Left forelimb (tissue), 1 donor: ENCODE measurements around the gene DYNLT5.
"Not testable (repeated sequence)": the region's sequence is repeated elsewhere in the genome, so short reads cannot be mapped to it uniquely, and the experiment has no call there.

Experiments used
- DNase-seq: peaks from one replicate; pipeline ENCODE4 v3.0.0-alpha.2; 2018; ENCODE audit warnings: low spot score

DYNLT5 gene

DNA sequence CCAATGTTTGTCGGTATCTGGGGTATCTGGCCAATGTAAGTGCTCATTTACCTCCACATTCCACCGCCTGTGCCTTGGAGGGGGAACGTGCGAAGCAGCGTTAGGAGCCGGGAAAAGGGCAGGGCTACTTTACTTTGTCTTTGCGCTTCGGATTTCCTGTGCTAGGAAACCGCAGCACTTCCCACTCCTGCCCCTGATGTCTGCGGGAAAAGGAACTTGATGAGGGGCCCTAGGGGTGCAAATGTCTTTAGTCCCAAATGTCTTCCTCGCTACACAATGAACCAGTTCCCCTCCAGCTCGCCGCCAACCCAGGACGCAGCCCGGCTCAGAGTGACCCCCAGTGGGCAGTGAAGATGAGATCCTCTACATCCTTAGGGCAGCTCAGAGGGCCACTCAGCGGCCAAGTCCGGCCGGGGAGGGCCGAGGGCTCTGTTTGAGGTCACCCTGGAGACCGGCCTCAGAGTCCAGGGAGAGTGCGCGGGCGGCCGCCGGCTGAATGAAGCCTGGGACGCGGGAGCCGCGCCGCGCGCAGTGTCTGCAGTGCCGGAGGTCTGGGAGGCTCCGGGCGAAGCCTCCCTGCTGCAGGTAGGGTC, at the start of gene DYNLT5:
TSS of gene DYNLT5 (plus strand) at position 460 of the 593 bp plus-strand sequence. CDS start 2,200 bp downstream, outside the sequence.
- peak; percentile 66 for DNase-seq

GRCh38 chr1:66704177-66704875, 47.9 kb upstream of the DYNLT5 start:
- DNase-seq: no peak

DNA sequence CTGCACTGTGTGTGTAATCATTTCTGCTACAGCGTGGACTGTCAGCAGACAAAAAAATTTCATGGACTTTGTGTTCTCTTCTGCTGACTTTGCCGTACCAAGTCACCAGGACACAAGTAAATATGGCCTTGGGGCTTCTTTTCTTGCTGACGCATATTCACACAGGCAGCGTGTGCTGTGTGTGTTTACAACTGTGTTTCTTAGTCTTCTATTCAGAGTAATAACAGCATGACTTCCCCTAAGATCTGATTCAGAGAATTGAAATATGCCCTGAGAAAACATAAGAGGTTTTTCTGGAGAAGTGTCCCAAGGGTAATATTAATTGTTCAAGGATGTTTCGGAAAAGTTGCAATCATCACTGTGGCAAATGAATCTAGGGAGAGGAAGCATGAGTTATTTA, 47.1 kb upstream of the DYNLT5 start:
- no peak for DNase-seq

DNA sequence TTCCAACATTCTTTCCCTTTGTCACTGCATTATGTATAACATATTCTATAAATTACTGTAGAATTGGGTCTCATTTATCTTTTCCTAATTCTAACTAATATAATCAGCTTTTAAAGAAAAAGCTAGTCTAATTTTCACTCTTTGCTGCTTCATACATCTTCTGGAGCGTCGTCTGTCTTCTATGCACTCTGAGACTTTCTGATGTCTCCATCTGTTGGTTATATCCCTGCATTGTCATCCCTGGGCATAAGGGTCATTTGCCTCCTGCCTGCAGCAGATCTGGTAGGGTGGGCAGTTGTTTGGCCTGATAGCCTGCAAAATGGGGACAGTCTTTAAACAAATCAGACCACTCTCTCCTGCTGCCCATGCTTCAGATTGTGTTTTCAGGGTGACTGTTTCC, 40.8 kb upstream of the DYNLT5 start:
- DNase-seq: no peak

DNA sequence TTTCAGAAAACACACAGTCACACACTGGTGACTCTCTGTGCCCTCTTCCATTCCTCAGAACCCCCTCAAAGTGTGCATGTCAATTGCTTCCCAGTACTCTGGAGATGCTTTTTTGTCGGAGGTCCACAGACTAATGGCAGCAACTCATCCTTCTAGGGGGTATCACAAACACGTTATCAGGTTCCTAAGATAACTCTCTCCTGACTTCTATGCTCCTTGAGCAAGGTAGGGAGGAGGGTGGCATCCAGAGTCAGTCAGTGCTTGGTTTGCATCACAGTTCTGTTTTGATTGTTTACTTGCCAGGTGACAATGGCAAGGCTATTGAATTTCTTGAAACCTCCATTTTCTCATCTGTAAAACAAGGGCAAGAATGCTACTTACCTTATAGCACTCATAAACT, 39.4 kb upstream of the DYNLT5 start:
- DNase-seq: no peak

GRCh38 chr1:66723985-66724384, 28.3 kb upstream of the DYNLT5 start:
- DNase-seq: no peak

DNA sequence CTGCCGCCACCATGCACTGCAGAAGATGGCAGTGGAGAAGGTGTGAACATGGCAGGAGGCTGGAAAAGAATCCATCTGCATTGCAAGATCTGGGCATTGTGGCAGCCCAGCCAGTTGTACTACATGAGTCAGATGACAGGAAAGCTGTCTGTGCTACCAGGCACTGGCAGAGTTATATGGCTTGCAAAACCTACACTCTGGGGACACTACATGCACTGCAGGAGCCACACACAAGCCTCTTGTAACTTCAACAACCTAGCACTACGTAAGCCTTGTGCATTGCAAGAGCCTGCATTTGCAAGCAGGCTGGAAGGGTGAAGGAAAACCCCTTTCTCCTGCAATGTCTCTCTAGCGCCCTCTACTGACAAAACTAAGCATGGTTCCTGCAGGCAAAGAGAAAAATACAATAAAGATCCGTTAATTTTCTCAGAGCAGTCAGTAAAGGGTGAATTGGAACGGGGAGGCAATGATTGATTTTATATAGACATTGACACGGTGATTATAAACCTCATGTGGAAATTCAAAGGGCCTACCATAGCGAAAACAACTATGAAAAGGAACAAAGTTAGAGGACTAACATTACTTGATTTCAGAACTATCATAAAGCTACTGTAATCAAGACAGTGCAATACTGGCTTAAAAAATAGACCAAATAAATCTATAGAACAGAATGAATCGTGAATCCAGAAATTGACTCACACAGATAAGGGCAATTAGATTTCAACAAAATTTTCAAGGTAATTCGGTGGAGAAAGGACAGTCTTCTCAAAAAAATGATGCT, 26.2 kb upstream of the DYNLT5 start:
- peak; percentile 66 for DNase-seq

- DNase-seq: no peak
Observed at GRCh38 chr1:66728021-66728420, 24.2 kb upstream of the DYNLT5 start.

GRCh38 chr1:66728716-66729115, 23.5 kb upstream of the DYNLT5 start:
- not testable (repeated sequence) for DNase-seq

DNA sequence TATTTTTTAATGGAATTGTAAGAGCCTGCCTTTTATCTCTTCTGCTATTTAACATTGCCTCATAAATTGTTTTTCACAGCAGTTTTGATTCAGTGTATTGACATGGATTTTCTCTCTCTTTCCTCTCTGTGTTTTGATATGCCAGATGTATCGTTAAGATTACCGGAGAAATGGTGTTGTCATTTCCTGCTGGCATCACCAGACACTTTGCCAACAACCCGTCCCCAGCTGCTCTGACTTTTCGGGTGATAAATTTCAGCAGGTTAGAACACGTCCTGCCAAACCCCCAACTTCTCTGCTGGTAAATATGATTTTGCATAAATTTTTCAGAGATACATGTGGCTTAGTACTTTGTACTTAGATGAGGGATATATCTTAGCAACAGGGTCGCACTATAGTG, 23.1 kb upstream of the DYNLT5 start:
- no peak for DNase-seq

DNA sequence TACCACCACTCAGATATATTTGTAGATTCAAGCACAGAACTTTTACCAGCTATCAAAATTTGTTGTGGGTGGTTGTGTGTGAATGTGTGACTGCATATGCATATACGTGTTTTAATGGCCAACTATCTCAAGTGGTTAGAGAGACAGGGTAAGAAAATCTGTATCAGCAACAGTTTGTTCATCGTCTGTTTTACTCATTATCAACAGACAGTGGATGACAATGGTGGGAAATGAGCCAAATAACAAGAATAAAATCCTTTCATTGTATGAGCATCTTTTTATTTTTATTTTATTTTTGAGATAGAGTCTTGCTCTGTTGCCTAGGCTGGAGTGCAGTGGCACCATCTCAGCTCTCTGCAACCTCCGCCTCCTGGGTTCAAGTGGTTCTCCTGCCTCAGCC, 22.7 kb upstream of the DYNLT5 start:
- DNase-seq: no peak

DNA sequence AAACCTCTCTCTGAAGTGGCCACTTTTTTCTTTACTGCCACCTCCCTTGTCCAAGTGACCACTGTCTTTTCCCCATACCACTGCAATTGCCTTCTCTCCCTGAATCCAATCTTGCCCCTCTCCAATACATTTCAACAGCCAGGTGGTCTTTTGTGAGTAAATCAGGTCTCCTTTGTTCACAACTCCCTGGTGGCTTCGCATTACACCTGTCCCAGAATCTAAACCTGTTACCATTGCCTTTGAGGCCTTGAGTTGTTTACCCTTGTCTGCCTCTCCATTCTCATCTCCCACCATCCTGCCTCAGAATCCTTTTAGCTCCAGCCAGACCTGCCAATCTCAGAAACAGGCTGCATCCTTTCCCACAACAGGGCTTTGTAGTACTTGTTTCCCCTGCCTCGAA, 21.8 kb upstream of the DYNLT5 start:
- DNase-seq: no peak

GRCh38 chr1:66731170-66731865, 20.9 kb upstream of the DYNLT5 start:
- no peak for DNase-seq

GRCh38 chr1:66732407-66733166, 19.7 kb upstream of the DYNLT5 start:
- no peak for DNase-seq

DNA sequence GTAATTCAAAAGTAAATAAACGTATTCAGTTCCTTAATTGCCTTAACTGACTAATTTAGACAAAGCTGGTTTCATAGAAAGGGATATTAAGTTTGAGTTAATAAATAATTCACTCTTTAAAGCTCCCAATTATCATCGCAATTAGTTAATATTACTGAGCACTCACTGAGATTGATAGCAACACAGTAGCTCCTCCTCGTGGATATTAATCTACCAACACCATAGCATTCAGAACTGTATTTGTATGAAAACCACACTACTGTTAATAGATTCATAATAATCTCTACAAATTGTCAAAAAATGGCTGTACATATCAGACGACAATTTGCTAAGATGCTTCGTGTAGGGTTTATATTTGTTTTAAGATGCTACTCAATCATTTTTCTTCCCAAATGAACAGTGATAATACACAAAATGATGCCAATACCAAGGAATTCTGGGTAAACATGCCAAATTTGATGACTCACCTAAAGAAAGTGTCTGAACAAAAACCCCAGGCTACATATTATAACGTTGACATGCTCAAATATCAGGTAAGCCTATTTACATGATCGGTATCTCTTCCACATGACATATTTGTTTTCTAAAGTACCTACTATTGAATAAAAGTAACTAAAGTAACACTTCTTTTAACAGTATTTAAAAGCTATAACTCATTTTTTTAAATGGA, 18.8 kb upstream of the DYNLT5 start:
- no peak for DNase-seq

- DNase-seq: not testable (repeated sequence)
Observed at GRCh38 chr1:66734531-66734930, 17.7 kb upstream of the DYNLT5 start.

GRCh38 chr1:66737836-66738235, 14.4 kb upstream of the DYNLT5 start:
- no peak for DNase-seq

DNA sequence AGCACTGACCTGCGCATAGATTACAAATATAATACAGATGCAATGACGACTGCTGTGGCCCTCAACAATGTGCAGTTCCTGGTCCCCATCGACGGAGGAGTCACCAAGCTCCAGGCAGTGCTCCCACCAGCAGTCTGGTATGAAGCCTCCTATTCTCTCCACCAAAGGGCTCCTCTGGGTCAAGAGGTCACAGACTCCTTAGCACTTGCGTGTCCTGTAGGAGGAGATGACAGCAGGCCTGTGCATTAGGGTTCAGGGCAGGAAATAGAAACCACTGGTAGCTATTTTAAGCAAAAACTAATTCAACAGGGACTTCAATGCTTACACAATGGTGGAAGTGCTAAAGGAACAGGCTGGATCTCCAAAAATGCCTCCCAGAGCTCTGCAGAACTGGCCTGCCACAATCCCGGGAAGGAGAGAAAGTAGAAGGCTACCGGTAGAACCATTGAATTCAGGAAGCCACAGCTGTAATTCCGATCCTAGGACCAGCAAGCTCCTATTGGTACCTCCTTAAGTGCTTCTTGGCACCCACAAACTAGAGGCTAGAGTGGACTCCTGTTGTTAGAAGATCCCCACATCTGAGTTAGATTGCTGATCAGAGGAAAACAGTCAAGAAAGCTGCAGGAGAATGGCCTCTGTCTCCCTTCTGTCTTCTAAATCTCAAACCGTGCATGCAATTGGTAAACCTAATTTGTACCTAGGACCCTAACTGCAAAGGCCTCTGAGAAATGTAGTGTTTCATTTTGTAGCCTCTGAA, 12.7 kb upstream of the DYNLT5 start:
- DNase-seq: no peak

- DNase-seq: no peak
Observed at GRCh38 chr1:66745451-66745850, 6.8 kb upstream of the DYNLT5 start.

GRCh38 chr1:66747501-66747900, 4.8 kb upstream of the DYNLT5 start:
- no peak for DNase-seq
